BLaER1 (cell line): ENCODE results near the gene KCNH1.
A peak's percentile ranks its signal among the peaks of the same experiment; 100 is the strongest.

ENCODE experiments used
- H3K27ac ChIP-seq: shearing (Covaris generic); formaldehyde crosslinking; 2 replicates; pipeline ENCODE4 v1.8.1; 2022
- H3K27me3 ChIP-seq: shearing (Covaris generic); formaldehyde crosslinking; 2 replicates; pipeline ENCODE4 v1.8.1; 2022
- H3K36me3 ChIP-seq: shearing (Covaris generic); formaldehyde crosslinking; 2 replicates; pipeline ENCODE4 v1.8.1; 2022
- H3K4me1 ChIP-seq: shearing (Covaris generic); formaldehyde crosslinking; 2 replicates; pipeline ENCODE4 v1.8.1; 2022
- H3K4me2 ChIP-seq: shearing (Covaris generic); formaldehyde crosslinking; 2 replicates; pipeline ENCODE4 v1.8.1; 2022
- H3K4me3 ChIP-seq: shearing (Covaris generic); formaldehyde crosslinking; 2 replicates; pipeline ENCODE4 v1.8.1; 2022
- H3K9ac ChIP-seq: shearing (Covaris generic); formaldehyde crosslinking; 2 replicates; pipeline ENCODE4 v1.8.1; 2022
- H3K9me3 ChIP-seq: shearing (Covaris generic); formaldehyde crosslinking; 2 replicates; pipeline ENCODE4 v1.8.1; 2022
- H4K20me1 ChIP-seq: shearing (Covaris generic); formaldehyde crosslinking; 2 replicates; pipeline ENCODE4 v1.8.1; 2022
- Cebpa-rat ChIP-seq: shearing (Covaris generic); IDR thresholded peaks from 2 replicates; pipeline ENCODE4 v1.8.1; 2022

KCNH1 gene

DNA sequence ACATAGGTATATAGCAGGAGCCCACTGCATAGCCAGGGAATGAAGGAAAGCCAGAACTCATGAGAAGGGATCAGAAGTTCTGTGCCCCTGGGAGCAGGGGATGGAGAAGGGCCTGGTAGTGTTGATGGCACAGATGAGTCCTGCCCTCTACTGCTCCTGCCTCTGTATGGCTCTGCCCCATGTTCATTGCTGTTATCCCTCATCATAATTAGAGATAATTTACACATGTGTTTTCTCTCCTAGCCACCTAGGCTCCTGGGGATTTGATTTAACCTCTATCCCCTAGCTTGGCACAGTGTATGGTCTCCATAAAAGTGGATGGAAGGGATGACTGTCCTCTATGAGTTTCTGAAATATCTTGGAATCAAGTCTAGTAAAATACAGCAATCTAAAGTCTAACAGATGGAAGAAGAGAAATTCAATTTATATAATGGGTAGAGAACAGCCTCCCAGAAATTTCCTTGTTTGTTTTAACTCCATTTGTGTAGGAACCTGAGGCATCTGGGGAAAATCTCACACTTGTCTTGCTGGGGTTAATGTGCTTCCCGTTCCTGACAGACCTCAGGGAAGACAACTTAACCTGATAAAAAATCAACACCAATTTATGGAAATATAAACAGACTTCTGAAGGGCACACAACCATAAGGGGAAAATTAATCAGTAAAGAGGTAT lies 411.4 kb downstream of the KCNH1 start:
- Histone ChIP-seq H4K20me1 (no peaks in the 10 kb centered on the region), H3K27ac (no peak overlapping the region), H3K4me1 (peaks cover 3% of the 10 kb centered on the region; the same call in 1 of the 2 replicates), H3K4me3 (no peak overlapping the region), H3K9ac (no peak overlapping the region), H3K4me2 (no peak overlapping the region), H3K36me3 (no peaks in the 10 kb centered on the region), H3K9me3 (no peaks in the 10 kb centered on the region), H3K27me3 (no peaks in the 10 kb centered on the region)
- TF ChIP-seq Cebpa-rat = no peak

DNA sequence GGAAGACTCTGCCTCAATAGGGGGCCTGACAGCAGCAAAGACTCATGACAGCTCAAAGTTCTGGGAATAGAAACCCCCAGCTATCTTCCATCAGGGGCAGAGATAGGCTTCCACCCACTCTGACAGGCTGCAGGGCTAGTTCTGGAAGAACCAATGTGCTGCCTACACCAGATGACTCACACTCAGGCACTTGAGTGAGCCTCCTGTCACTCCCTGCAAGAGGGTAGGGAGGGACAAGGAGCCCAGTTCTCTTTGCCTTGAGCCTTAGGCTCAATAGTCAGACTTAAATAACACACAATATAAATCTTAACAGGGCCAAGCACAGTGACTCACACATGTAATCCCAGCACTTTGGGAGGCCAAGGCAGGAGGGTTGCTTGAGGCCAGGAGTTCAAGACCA lies 418.9 kb downstream of the KCNH1 start:
- Histone ChIP-seq H3K9ac (no peak overlapping the region), H3K4me2 (no peak overlapping the region), H3K27ac (no peak overlapping the region), H3K4me1 (no peaks in the 10 kb centered on the region), H3K4me3 (no peak overlapping the region), H3K27me3 (no peaks in the 10 kb centered on the region), H4K20me1 (no peaks in the 10 kb centered on the region), H3K9me3 (no peaks in the 10 kb centered on the region), H3K36me3 (no peaks in the 10 kb centered on the region)
- TF ChIP-seq Cebpa-rat = no peak

DNA sequence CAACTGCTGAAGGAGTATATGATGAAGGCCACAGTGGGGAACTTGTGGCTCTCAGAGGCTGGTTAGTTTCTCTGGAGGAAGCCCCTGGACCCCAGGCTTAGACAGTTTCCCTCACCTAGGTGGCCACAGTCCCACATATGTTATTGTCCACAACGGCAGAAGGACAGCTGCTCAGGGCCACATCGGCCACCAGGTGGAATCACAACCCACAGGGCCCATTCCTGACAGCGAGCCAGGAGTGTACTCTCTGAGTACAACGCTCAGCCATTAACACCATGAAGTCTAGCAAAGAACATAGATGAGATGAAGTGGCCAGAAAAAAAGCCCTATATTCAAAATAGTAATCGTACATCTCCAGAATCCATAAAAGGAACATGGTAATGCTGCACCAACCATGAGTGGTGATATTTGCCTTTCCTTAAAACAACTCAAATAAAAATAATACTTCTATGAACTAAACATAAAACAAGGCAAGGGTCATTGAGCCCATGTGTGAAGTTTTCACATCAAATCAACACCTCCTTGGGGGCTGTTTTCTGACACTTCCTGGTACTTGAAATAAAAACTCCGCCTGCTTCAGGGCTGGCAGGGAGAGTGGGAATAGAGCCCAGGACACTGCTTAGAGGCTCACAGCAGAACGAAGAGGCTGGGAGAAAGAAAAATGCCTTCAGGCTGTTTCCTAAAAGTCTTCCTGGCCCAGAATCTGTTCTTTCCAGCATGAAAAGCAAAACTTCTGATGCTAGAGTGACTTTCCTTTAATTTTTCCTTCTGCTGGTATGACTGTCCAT lies 421.9 kb downstream of the KCNH1 start:
- no peaks in the 10 kb centered on the region for H3K4me1 ChIP-seq
- no peaks in the 10 kb centered on the region for H3K36me3 ChIP-seq
- no peak for TF ChIP-seq Cebpa-rat
- no peaks in the 10 kb centered on the region for H3K27me3 ChIP-seq
- no peak overlapping the region for H3K4me3 ChIP-seq
- H3K4me2 ChIP-seq = no peak overlapping the region
- H3K9ac ChIP-seq = no peak overlapping the region
- no peaks in the 10 kb centered on the region for H3K9me3 ChIP-seq
- H4K20me1 ChIP-seq = no peaks in the 10 kb centered on the region
- H3K27ac ChIP-seq = no peak overlapping the region

DNA sequence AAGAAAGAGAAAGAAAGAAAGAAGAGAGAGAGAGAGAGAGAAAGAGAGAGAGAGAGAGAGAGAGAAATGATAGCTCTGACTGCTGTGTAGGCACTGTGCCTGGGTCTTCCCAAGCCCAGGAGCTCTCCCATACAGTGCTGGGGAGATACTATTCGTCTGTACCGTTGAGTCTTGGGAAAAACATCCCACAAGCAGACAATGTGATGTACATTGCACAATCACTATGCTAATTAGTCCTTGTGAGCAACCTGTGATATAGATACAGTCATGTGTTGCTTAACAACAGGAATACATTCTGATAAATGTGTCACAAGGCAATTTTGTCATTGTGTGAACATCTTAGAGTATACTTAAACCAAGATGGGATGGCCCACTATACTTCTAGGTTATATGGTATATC lies 424.2 kb downstream of the KCNH1 start:
- no peaks in the 10 kb centered on the region for H3K9me3 ChIP-seq
- no peaks in the 10 kb centered on the region for H3K4me1 ChIP-seq
- no peaks in the 10 kb centered on the region for H3K27me3 ChIP-seq
- H3K27ac ChIP-seq = no peak overlapping the region
- H4K20me1 ChIP-seq = no peaks in the 10 kb centered on the region
- peak; percentile 29; the same call in 1 of the 2 replicates for TF ChIP-seq Cebpa-rat
- no peak overlapping the region for H3K4me3 ChIP-seq
- H3K36me3 ChIP-seq = no peaks in the 10 kb centered on the region
- H3K4me2 ChIP-seq = no peak overlapping the region
- H3K9ac ChIP-seq = no peak overlapping the region

DNA sequence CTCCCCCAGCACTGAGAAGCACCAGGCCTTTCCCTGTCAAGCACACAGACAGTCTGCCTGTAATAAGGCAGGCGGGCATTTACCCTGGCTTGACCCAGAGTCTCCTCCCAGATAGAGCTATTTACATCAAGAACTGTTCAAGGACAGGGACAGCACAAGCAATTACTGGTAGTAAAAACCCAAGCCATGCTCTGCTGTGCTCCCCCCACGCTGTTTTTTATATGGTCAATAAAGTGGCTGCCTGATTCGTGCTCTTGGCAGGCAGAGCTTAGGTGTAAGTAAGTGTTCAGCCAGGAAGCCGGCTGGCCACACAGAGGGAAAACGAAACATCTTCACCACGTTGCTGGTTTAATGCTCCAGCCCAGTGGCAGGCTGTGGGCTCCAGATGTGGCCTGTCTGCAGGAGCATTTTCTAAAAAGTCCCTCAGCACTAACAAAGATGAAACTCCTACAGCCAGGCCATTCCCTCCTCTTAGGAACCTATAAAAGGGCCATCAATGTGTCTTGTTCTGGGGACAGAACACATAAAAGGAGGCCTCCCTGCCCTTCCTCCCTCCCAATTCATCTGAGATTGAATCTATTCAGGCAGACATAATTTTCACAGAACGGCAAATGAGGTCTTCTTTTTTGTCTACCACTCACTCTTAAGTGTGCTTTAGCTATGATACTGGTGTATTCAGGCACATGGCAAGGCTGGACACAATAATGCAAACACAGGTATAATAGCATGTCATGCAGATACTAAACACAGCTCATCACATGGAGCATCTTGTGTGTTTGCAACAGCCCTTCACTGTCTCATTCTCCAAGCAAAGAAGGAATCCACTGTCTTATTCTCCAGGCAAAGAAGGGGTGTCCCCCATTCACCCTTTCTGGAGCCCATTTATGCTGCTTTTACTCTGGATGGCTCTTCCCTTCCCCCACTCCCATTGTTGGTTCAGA lies 426.4 kb downstream of the KCNH1 start:
- no peaks in the 10 kb centered on the region for H3K27me3 ChIP-seq
- H3K27ac ChIP-seq = no peak overlapping the region
- H3K9me3 ChIP-seq = no peaks in the 10 kb centered on the region
- H4K20me1 ChIP-seq = no peaks in the 10 kb centered on the region
- no peak overlapping the region for H3K4me2 ChIP-seq
- no peak overlapping the region for H3K9ac ChIP-seq
- H3K4me3 ChIP-seq = no peak overlapping the region
- H3K4me1 ChIP-seq = no peaks in the 10 kb centered on the region
- TF ChIP-seq Cebpa-rat = no peak
- H3K36me3 ChIP-seq = no peaks in the 10 kb centered on the region

DNA sequence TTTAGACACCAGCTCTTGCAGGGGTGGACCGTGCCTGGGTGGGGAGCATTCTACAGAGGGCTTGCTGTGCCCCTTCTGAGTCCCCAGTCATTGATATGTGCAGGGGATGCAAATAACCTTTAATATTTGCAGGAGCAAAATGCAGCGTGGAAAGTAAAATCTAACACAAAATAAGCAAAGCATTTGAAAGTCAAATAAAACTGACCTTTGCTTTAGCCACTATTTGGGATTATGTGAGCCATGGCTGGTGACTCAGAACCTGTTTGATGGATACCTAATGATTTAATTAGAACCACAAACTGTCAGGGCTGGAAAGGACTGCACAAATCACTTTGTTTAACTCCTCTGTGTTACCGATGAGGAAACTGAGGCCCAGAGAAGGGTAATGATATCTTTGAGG lies 427.7 kb downstream of the KCNH1 start:
- no peak overlapping the region for H3K27ac ChIP-seq
- H3K9me3 ChIP-seq = no peaks in the 10 kb centered on the region
- no peak overlapping the region for H3K9ac ChIP-seq
- no peak for TF ChIP-seq Cebpa-rat
- no peaks in the 10 kb centered on the region for H4K20me1 ChIP-seq
- no peaks in the 10 kb centered on the region for H3K27me3 ChIP-seq
- H3K4me2 ChIP-seq = no peak overlapping the region
- no peaks in the 10 kb centered on the region for H3K4me1 ChIP-seq
- no peak overlapping the region for H3K4me3 ChIP-seq
- no peaks in the 10 kb centered on the region for H3K36me3 ChIP-seq

DNA sequence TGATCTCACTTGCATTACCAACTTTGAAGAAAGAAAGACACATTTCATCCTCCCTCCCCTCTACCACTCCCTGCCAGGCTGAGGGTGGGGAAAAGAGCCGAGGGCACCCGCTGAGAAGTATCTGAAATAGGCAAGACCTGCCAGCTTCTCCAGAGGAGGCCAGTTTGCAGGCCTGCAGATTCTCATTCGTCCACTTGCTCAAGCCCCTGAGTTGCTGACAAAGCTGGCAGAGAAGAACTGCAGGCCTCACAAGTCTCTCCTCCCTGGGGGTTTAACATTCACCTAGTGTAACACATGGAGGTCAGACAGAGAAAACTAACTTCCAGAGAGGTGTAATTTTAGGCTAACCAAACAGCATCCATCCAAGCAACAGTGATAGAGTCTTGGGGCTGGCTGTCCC lies 428.9 kb downstream of the KCNH1 start:
- Histone ChIP-seq H3K9ac (no peak overlapping the region), H3K36me3 (no peaks in the 10 kb centered on the region), H3K9me3 (no peaks in the 10 kb centered on the region), H3K4me3 (no peak overlapping the region), H3K27ac (no peak overlapping the region), H3K4me2 (no peak overlapping the region), H3K4me1 (no peaks in the 10 kb centered on the region), H3K27me3 (no peaks in the 10 kb centered on the region), H4K20me1 (no peaks in the 10 kb centered on the region)
- no peak for TF ChIP-seq Cebpa-rat

DNA sequence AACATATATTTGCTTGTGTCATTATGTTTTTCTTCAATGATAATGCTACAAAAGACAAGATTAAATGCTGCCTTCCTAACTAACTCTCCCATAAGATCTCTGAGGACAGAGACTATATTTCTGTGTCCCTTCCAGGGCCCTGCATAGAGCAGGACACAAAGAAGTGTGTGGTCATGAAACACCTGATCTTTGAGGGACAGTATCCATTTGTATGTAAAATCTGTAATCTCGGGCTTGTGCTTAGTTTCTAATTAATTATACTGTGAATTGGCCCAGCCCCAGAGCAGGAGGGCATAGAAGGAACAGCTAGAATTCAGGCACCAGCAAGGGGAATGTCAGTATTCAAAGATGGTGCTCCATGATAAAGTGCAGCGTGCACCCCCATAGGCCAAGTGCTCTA lies 430.4 kb downstream of the KCNH1 start:
- Histone ChIP-seq H3K9ac (no peak overlapping the region), H3K9me3 (no peaks in the 10 kb centered on the region), H3K4me2 (no peak overlapping the region), H3K27ac (no peak overlapping the region), H3K4me3 (no peak overlapping the region), H3K4me1 (no peaks in the 10 kb centered on the region), H4K20me1 (no peaks in the 10 kb centered on the region), H3K36me3 (no peaks in the 10 kb centered on the region), H3K27me3 (no peaks in the 10 kb centered on the region)
- TF ChIP-seq Cebpa-rat = no peak

DNA sequence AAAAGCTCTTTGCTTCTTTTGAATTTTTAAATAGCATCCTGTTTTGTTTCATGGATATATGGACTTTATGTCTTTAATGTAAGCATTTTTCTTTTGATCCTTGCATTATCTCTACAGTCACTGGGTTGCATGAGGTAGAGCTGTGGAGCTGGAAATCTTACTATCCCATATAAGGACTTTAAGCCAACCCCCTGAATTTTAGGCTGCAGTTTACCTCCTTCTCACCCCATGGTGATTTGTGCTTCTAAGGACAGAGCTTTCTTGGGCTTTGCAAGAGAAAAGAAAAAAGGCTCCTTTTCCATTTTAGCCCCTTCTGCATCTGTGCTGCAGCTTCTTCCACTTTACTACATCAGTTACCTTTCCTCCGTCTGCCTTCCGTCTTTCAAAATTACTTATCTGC lies 431.4 kb downstream of the KCNH1 start:
- H3K27me3 ChIP-seq = no peaks in the 10 kb centered on the region
- no peaks in the 10 kb centered on the region for H3K36me3 ChIP-seq

More for the DNA sequence above, 431.4 kb downstream of the KCNH1 start:
- H3K4me3 ChIP-seq = no peak overlapping the region
- no peaks in the 10 kb centered on the region for H4K20me1 ChIP-seq
- H3K27ac ChIP-seq = no peak overlapping the region
- no peaks in the 10 kb centered on the region for H3K9me3 ChIP-seq
- no peaks in the 10 kb centered on the region for H3K4me1 ChIP-seq
- no peak overlapping the region for H3K4me2 ChIP-seq
- H3K9ac ChIP-seq = no peak overlapping the region
- no peak for TF ChIP-seq Cebpa-rat
